ENCODE results near the gene ZFYVE9.

ZFYVE9 gene

DNA sequence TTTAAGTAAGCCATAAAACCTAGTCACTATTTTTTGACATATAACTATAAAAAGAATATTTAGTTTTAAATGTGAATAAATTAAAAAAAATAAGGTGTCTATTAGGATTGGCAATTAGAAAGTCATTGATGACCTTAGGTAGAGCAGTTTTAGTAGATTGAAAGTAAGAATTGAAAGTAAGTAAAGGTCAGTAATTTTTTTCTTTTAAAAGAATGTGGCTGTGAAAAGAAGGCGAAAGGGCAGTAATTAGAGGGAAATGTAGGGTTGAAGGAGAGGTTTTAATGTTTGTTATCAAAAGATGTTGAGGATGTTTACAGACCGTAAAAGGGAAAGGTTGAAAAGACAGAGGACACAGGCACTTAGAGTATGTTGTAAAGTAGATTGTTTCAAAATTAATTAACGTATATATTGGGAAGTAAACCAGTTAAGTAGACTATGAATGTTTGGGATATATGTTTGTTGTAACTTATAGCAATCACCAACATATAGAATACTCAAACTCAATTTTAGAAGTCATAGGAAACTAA lies 41.0 kb downstream of the ZFYVE9 start:
- H3K9ac ChIP-seq = no peak overlapping the region
- no peaks in the 10 kb centered on the region for H3K4me1 ChIP-seq
- no peaks in the 10 kb centered on the region for H3K9me3 ChIP-seq (ENCODE audit: control insufficient read depth, low read length)
- H3K4me3 ChIP-seq (ENCODE audit: low read depth, low read length) = no peak overlapping the region
- H3K27me3 ChIP-seq (ENCODE audit: control insufficient read depth, insufficient read depth, low read length) = no peaks in the 10 kb centered on the region
- no peaks in the 10 kb centered on the region for H3K36me3 ChIP-seq (ENCODE audit: control insufficient read depth, insufficient read depth, low read length)
- H2AFZ ChIP-seq = no peak overlapping the region
- TF ChIP-seq, protein P1, sequence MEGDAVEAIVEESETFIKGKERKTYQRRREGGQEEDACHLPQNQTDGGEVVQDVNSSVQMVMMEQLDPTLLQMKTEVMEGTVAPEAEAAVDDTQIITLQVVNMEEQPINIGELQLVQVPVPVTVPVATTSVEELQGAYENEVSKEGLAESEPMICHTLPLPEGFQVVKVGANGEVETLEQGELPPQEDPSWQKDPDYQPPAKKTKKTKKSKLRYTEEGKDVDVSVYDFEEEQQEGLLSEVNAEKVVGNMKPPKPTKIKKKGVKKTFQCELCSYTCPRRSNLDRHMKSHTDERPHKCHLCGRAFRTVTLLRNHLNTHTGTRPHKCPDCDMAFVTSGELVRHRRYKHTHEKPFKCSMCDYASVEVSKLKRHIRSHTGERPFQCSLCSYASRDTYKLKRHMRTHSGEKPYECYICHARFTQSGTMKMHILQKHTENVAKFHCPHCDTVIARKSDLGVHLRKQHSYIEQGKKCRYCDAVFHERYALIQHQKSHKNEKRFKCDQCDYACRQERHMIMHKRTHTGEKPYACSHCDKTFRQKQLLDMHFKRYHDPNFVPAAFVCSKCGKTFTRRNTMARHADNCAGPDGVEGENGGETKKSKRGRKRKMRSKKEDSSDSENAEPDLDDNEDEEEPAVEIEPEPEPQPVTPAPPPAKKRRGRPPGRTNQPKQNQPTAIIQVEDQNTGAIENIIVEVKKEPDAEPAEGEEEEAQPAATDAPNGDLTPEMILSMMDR (IDR thresholded peaks at IDR 0.05) = no peak
- no peak overlapping the region for H3K4me2 ChIP-seq (ENCODE audit: low read length)
- H3K79me2 ChIP-seq = peaks cover 5% of the 10 kb centered on the region
- no peak overlapping the region for H3K27ac ChIP-seq

DNA sequence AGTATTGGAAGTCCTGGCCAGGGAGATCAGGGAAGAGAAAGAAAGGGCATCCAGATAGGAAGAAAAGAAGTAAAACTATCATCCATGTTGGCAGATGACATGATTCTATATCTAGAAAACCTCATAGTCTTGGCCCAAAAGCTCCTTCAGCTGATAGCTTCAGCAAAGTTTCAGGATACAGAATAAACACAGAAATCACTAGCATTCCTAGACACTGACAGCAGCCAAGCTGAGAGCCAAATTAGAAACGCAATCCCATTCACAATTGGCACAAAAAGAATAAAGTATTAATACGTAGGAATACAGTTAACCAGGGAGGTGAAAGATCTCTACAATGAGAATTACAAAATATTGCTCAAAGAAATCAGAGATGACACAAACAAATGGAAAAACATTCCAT lies 44.6 kb downstream of the ZFYVE9 start:
- H2AFZ ChIP-seq = no peak overlapping the region
- TF ChIP-seq, protein P1 (IDR thresholded peaks at IDR 0.05) = no peak

DNA sequence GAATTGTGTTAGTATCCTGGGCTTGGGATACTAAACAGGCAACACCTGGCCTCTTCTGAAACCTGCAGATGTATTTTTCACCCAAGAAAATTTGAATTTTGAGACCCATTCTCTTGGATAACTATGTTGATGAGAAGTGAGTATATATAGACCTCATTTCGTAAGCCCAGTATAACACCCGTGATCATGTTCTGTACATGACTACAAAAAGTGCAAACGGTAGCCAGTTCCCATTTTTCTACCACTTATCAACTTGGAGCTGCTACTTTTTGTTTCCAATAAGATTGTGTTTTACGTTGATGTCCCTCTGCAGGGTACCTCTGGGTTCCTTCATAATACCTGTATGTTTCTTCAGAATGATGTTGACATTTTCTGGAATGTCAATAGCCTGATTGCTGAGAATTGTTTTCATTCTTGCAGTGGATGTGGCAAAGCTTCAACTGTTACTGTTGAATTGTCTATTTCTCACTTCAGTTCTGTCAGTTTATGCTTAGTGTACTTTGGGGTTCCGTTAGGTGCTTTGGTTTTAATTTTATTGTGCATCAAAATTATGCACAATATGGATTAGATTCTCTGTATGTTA lies 48.1 kb downstream of the ZFYVE9 start:
- no peaks in the 10 kb centered on the region for H3K36me3 ChIP-seq (ENCODE audit: control insufficient read depth, insufficient read depth, low read length)
- H3K9ac ChIP-seq = no peak overlapping the region
- H3K4me1 ChIP-seq = peaks cover 14% of the 10 kb centered on the region
- H3K4me2 ChIP-seq (ENCODE audit: low read length) = peak overlapping the region; percentile 23
- TF ChIP-seq, protein P1 (IDR thresholded peaks at IDR 0.05) = no peak
- no peaks in the 10 kb centered on the region for H3K9me3 ChIP-seq (ENCODE audit: control insufficient read depth, low read length)
- no peak overlapping the region for H3K4me3 ChIP-seq (ENCODE audit: low read depth, low read length)
- no peak overlapping the region for H2AFZ ChIP-seq
- H3K27me3 ChIP-seq (ENCODE audit: control insufficient read depth, insufficient read depth, low read length) = no peaks in the 10 kb centered on the region
- peaks cover 3% of the 10 kb centered on the region for H3K79me2 ChIP-seq
- no peak overlapping the region for H3K27ac ChIP-seq

More for the DNA sequence above, 44.6 kb downstream of the ZFYVE9 start:
- Histone ChIP-seq H3K4me1 (peaks cover 7% of the 10 kb centered on the region), H3K4me3 (ENCODE audit: low read depth, low read length) (no peak overlapping the region), H3K79me2 (peaks cover 5% of the 10 kb centered on the region), H3K27me3 (ENCODE audit: control insufficient read depth, insufficient read depth, low read length) (no peaks in the 10 kb centered on the region), H3K4me2 (ENCODE audit: low read length) (no peak overlapping the region), H3K9me3 (ENCODE audit: control insufficient read depth, low read length) (no peaks in the 10 kb centered on the region), H3K36me3 (ENCODE audit: control insufficient read depth, insufficient read depth, low read length) (no peaks in the 10 kb centered on the region), H3K27ac (no peak overlapping the region), H3K9ac (no peak overlapping the region)

DNA sequence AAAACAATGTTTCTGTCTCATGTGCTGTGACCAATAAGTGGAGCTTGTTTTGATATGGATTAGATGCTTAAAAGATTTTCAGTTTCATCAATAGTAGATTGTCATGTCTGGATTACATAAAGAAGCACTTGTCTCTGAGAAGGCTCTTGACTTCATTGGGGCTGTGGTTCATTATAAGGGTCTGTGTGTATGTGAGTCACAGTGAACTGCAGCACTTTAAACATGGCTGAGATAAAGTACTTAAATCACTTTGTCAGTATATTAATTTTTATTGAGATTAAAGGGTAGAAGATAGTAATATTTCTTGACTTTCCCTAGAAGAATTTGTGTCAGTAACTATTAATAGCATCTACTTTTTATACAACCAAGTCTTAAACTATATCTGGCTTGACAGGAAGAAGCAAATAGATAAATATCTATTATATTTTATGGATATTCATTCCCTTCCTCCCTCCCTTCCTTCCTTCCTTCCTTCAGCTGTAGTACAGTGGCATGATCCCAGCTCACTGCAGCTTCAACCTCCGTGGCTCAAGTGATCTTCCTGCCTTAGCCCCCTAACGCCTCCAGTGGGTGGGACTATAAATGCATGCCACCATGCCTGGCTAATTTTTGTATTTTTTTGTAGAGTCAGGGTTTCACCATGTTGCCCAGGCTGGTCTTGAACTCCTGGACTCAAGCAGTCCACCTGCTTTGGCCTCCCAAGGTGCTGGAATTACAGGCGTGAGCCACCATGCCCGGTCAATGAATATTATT lies 48.8 kb downstream of the ZFYVE9 start:
- Histone ChIP-seq H3K36me3 (ENCODE audit: control insufficient read depth, insufficient read depth, low read length) (no peaks in the 10 kb centered on the region), H3K9me3 (ENCODE audit: control insufficient read depth, low read length) (no peaks in the 10 kb centered on the region), H3K4me1 (peaks cover 14% of the 10 kb centered on the region), H3K9ac (no peak overlapping the region), H3K4me2 (ENCODE audit: low read length) (peak overlapping the region; percentile 23), H3K27me3 (ENCODE audit: control insufficient read depth, insufficient read depth, low read length) (no peaks in the 10 kb centered on the region), H3K4me3 (ENCODE audit: low read depth, low read length) (peak overlapping the region; percentile 2), H2AFZ (no peak overlapping the region), H3K27ac (no peak overlapping the region), H3K79me2 (peaks cover 3% of the 10 kb centered on the region)
- TF ChIP-seq, protein P1 (IDR thresholded peaks at IDR 0.05) = no peak

Data from parathyroid adenoma (tissue), 2 donors.